Gastroesophageal sphincter (tissue), 3 donors: Measurements from ENCODE around the gene RPP38.

Source experiments
- CTCF ChIP-seq, 4 experiments: fragments of 200-600 bp in 2 of 4; fragments of 450-650 bp in 2 of 4; sonication (generic) in 1 of 4; IDR thresholded peaks; one replicate each; pipeline ENCODE4 v1.5.1; 2017 to 2019; ENCODE audit warnings: antibody characterized with exemption in 4 of 4, mild to moderate bottlenecking in 2 of 4, moderate library complexity in 2 of 4
- EP300 ChIP-seq: sonication (generic); formaldehyde crosslinking; IDR thresholded peaks from one replicate; pipeline ENCODE4 v1.6.1; 2017; ENCODE audit warnings: antibody characterized with exemption, mild to moderate bottlenecking
- POLR2A ChIP-seq, 2 donors: fragments of 450-650 bp; IDR thresholded peaks; one replicate each; pipeline ENCODE4 v1.6.1; 2017; ENCODE audit warnings: antibody characterized with exemption in 2 of 2, mild to moderate bottlenecking in 2 of 2, moderate library complexity in 1 of 2
- POLR2AphosphoS5 ChIP-seq: sonication (generic); formaldehyde crosslinking; IDR thresholded peaks from one replicate; pipeline ENCODE4 v1.6.1; 2017; ENCODE audit warnings: antibody characterized with exemption

GRCh38 chr10:15097011-15097812 lies at the start of gene RPP38:
- TF ChIP-seq POLR2AphosphoS5 = peak; percentile 47
- peak; percentile 50 to 54 for TF ChIP-seq POLR2A (IDR thresholded peaks at IDR 0.05)
- peak in 1 of 4 experiments; percentile 5 for TF ChIP-seq CTCF (IDR thresholded peaks at IDR 0.05)
- TF ChIP-seq EP300 = no peak
